Measurements from ENCODE around the gene ATG7.
"Not testable (repeated sequence)": the region's sequence is repeated elsewhere in the genome, so short reads cannot be mapped to it uniquely, and the experiment has no call there.

Gene ATG7

GRCh38 chr3:11558002-11558401 lies 285.8 kb downstream of the ATG7 start:
- DNase-seq = no peak

DNA sequence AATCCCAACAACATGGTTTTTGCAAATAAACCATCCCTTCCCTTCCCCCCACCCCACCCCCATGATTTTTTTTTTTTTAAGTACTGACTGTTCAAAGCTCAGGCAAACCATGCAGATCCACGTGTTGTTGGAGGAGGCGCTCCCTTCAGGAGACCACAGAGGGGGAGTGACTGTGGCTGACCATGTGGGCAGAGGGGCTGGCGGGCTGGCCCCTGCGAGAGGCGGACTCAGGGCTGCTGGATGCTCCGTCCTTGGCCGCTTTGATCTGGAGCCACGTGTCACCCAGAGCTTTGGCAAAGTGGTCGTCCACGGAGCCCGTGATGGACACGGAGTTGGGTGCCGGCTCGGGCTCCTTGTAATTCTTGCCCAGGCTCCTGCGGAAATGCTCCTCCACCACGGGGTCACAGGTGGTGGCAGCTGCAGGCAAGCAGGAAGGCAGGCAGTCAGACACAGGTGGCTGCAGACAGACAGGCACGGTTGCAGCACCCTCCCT lies 286.3 kb downstream of the ATG7 start:
- DNase-seq = no peak

DNA sequence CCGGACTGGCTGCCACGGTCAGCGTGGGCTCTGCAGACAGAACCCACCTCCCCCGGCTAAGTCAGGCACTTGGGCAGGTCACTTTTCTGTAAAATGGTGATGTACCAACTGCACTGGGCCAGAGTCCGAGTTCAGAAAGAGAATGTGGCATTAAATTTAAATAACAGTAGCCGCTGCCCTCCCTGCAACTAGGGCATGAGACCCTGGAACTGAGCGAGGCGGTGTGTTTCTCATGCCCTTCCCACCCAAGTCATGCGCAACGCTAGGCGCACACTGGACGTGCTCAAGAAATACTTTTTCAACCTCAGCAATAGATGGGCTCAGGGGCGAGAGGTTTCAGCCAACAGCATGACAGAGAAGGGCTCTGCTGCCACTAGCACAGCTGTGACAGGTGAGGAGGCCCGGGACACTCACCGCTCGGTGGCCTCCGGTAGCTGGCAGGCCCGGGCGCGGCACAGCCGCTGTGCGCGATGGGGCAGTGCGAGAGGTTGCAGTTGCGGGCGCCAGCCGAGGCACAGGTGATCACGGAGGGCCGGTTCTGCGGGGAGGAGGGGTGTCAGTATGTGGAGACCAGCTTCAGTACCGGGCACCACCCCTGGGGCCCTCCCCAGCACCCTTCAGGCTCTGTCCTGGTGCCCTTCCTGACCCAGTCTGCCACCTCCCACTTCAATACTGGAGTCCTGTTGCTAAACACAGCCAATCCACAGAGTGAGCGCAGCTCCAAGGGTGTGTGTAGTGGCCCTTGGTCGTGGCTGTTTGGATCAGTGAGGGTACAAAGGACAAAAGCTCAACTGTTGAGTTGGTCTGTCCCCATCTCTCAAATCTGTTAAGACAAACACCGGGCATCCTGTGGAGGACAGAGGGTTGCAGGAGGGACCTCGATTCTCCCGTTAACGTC lies 287.0 kb downstream of the ATG7 start:
- DNase-seq = no peak

DNA sequence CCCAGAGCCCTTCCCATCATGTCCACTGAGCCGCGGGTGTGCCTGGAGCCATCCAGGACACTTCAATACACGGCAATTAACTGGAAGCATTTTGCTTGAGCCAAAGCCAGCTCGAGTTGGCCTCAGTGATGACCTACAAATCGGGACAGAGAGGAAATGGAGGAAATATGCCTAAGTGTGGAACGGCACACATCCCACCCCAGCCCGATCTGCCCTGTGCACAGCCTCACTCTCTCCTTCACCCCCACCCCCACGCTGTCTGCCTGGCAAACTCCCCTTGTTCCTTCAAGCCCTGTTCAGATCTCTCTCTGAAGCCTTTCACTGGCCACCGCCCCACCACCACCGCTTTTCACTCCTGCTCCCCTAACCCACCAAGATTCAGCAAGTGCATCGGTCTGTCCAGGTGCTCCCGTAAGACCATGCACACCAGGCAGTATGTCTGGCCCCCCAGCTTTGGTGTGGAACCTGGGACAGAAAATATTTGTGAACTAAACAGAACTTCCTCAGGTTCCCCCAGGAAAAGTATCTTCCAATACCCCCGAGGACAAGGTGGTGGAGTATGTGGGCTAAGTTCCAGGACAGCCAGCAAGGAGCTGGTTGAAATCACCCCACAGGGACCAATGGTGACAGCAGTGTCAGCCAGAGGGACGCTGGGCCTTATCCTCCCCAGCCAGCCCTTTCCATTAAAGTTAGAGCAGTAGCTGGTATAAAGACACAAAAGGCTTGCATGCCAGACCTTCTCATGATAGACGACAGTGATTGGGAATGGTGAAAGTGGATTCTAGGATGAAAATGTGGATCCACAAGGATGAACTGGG lies 287.8 kb downstream of the ATG7 start:
- DNase-seq = no peak

GRCh38 chr3:11560746-11561145 lies 288.5 kb downstream of the ATG7 start:
- DNase-seq = no peak

DNA sequence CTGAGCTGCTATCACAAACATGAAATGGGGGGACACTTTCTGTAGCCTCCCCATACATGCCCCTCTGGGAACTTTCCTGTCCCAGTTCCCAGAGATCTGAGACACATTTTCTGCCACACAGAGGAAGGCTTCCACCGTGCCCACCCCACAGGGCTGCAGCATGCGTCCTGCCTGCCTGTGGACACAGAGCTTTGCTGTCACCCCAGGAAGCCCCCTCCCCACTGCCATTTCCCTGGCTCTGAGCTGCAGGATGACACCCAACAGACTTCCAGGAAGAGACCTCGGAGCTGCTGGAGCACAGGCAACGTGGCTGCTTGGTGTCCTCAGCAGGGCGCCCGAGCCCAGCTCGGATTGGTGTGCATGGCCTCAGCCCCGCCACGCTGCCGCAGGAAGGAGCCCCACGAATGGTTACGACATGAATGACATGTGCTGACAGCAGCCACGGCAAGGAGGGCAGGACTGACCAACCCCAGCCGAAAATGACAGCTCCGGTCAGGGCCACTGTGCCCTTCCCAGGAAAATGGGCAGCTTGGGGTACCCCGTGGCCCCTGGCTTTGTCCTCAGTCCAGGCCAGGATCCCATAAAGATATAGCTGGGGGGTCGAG lies 290.2 kb downstream of the ATG7 start:
- no peak for DNase-seq

GRCh38 chr3:11563159-11563864 lies 291.1 kb downstream of the ATG7 start:
- DNase-seq = no peak

DNA sequence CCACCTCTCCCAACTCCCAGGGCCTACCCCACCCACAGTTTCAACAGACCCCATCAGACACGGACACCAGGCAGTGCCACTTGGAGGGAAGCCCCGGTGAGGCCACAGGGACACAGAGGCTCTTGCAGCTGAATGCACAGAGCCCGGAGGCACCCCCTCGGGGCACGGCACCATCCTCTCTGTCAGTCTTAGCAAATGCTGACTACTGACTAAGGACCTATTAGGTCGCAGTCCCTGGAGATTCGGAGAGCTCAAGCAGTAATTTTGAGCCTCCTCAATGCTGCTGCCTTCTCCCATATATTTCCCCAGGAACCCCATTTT lies 291.6 kb downstream of the ATG7 start:
- DNase-seq = no peak

DNA sequence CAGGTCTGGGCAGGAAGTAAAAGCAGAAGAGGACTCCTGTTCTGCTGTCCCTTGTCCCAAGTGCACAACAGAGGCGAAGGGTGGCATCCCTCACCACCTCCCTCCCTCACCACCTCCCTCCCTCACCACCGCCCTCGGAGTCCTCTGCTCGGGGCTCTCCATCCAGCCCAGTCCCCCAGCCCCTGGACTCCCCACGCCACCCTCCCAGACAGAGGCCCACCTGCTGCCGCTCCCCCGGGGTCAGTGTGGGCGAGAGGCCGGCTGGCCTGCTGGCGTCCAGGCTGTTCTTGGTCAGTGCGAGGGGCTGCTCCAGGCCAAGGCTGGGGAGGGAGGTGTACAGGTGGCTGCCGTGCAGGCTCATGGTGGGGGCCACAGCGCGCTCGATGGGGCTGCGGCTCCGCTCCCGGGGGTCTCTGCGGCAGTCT lies 292.4 kb downstream of the ATG7 start:
- no peak for DNase-seq

GRCh38 chr3:11565072-11565471 lies 292.9 kb downstream of the ATG7 start:
- no peak for DNase-seq

GRCh38 chr3:11565492-11565891 lies 293.3 kb downstream of the ATG7 start:
- DNase-seq = no peak

DNA sequence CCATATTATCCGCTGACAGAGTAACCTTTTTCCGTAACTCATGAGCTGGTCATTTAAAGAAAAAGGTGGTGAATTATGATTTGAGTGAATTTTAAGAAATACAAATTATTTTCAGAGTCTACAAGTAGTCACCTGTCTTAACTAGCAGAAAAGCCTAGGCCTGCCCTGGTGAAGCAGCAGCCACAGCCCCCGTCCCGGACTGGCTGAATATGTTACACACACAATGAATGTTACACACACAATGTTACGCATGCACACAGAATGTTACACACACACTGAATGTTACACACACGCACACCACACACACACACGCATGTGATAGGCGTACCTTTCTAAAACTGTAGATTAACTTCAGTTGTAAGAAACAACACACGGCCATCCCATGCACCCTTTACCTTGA lies 293.7 kb downstream of the ATG7 start:
- DNase-seq = no peak

GRCh38 chr3:11566478-11566877 lies 294.3 kb downstream of the ATG7 start:
- DNase-seq = no peak

DNA sequence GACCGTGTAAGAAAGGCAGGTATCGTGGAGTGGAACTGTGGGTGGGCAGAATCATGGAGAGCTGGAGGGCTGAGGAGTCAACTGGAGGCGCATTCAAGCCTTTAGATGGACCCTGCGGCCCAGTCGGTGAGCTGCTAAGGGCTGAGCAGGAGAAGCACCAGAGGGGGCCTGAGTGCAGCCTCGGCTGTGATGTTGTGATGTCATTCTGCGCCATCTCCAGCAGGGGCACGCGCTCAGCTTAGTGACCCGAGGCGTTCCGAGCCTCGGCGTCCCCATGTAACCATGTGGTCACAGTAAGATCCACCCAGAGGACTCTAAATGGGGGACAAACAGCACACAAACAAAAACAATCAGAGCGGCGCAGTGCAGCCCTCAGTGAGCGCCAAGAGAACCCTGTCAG lies 294.7 kb downstream of the ATG7 start:
- DNase-seq = no peak

GRCh38 chr3:11567516-11568467 lies 295.6 kb downstream of the ATG7 start:
- DNase-seq = no peak

DNA sequence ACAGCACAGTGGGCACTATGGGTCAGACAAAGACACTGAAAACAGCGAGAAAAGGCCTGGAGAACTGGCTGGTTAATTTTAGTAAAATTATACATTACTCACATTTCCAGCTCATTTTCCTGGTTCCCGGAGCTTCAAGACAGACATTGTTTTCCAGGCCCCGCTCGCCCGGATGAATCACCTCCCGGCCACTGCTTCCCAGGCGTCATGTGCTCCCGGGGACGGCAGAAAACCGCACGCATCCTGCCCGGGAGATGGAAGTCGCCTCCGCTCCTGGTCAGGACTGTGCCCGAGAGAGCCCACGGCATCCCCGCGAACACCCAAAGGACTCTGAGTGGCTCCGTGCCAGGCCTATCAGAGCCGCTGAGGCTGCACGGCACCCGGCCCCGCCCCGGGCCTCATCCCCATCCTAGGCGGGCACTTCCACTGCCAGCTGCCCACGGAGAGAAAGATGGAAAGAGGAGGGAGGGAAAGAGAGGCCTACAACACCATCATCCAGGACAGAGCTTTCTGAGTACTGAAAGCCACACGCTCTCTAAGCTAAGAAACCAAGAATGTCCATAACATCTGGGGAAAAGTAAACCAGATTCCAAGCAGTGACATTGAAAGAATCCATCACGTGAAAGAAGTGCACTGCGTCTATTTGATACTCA lies 296.4 kb downstream of the ATG7 start:
- no peak for DNase-seq

- no peak for DNase-seq
These were observed 297.1 kb downstream of the ATG7 start for GRCh38 chr3:11569156-11569741.

- DNase-seq = no peak
These were observed 298.1 kb downstream of the ATG7 start for GRCh38 chr3:11570251-11570650.

DNA sequence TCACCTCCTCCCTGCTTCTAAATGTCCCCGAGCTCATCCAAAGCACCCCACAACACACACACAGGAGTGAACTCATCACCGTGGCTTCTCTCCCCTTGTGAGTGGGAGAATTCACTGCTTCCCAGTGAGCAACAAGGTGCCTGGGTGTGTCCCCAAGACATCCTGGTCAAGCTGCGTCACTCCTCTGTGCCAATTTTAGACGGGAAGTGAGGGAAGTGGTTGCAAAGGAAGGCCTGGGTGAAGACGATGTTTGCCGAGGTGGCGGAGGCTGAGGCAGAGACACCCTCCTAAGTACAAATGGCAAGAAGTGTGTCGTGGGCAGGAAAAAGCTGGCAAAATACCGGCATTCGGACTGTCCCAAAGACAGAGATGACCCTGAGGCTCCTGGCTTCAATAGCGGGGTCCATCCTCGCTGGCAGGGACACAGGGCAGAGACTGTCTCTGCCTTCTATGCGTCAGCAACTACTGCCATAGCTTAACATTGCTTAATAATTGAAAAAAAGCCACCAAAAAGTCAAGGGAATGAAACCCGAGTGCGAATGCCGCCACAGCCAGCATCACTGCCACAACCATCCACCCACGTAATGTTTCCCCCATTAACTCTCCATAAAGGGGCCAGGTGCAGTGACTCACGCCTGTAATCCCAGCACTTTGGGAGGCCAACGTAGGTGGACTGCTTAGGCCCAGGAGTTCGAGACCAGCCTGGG lies 298.7 kb downstream of the ATG7 start:
- DNase-seq = no peak

DNA sequence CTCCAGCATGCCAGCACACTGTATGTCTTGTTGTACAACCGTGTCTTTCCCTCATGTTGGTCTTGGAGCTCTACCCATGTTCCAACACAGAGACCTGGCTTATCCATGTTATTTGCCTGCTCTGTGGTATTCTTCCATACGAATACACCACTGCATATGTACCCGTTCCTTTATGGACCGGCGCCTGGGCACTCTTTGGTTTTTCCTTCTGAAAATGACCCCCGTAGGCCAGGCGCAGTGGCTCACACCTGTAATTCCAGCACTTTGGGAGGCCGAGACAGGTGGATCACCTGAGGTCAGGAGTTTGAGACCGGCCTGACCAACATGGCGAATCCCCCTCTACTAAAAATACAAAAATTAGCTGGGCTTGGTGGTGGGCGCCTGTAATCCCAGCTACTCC lies 300.5 kb downstream of the ATG7 start:
- not testable (repeated sequence) for DNase-seq

Measured in DMS 273 treated with DMSO at 0.1 percent for 48 hours (cell line).